NCI-H446 treated with DMSO at 0.1 percent for 48 hours (cell line): Measurements from ENCODE around the gene DTL.

ENCODE experiments used
- DNase-seq: peaks from one replicate; lab custom pipeline; 2025; lab: John Stamatoyannopoulos, UW

The DTL gene

DNA sequence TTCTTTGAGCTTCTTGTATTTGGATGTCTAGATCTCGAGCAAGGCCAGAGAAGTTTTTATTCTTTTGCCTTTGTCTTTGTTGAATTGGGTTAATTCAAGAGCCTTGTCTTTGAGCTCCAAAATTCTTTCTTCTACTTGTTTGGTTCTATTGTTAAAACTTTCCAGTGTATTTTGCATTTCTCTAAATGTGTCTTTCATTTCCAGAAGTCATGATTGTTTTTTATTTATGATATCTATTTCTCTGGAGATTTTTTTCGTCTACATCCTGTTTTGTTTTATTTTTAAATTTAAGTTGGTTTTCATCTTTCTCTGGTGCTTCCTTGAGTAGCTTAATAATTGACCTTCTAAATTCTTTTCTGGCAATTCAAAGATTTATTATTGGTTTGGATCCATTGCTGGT is 61.8 kb downstream of the DTL start:
- no peak for DNase-seq

DNA sequence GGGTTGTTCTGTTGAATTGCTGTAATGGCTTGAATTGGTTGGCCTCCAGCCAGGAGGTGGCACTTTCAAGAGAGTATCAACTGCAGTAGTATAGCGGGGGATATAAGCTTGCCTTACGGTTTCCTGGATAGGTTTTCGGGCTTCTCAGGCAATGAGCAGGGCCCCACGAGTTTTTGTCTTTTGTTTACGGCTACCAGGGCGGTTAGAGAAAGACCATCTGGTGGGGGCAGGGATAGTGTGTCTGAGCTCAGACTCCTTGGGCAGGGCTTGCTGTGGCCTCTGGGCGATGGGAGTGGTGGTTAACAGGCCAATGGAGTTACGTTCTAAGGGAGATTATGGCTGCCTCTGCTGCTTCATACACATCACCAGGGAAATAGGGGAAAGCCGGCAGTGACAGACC is 62.8 kb downstream of the DTL start:
- no peak for DNase-seq

DNA sequence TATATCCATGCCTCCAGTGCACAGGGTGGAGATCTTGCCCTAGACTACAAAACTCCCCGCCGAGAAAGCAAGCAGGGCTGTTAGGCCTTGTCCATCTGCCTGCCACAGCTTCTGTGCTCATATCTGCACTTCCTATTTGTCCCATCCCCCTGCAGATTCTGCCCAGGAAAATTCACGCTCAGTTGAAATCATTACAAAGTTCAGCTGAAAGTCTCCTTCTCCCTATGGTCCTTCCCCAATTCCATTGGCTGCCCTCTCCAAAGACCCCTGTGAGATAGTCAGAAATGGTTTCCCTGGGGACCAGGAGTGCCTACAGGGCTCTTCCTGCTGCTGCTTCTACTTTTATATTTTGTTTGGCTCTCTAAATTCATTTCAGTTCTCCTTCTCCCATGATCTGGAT is 63.2 kb downstream of the DTL start:
- no peak for DNase-seq

DNA sequence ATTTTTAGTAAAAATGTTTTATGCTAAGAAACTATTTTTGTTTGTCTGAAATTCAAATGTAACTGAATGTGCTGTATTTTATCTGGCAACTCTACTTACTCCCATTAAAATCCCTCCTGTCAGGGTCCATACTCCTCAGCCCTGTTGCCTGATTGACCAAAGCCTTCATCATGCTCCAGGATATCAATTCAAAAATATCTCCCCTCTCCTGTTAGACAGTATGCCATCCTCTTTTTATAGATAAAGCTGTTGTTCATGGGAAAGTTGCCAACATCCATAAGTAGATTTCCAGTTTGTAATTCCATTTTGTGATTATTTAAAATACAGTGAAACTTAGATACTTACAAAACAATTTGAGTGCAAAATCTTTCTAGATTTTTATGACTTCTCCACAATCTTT is 65.7 kb downstream of the DTL start:
- no peak for DNase-seq

DNA sequence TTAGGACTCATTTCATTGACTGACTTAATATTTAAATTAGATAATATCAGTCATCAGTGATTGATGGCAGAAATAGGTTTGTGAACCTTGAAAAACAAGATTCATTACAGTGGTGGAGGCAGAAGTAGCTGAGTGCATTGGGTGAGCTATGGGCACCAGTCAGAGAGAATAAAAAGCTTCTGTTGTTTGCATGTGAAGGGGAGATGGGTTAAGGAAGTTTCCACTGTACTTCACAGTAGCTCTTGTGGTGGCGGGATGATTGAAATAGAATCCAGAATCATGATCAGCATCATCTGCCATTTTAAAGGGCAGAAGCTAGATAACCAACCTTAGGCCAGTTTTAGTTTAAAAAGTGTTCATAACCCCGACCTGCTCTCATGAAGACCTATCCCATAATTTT is 66.2 kb downstream of the DTL start:
- no peak for DNase-seq

DNA sequence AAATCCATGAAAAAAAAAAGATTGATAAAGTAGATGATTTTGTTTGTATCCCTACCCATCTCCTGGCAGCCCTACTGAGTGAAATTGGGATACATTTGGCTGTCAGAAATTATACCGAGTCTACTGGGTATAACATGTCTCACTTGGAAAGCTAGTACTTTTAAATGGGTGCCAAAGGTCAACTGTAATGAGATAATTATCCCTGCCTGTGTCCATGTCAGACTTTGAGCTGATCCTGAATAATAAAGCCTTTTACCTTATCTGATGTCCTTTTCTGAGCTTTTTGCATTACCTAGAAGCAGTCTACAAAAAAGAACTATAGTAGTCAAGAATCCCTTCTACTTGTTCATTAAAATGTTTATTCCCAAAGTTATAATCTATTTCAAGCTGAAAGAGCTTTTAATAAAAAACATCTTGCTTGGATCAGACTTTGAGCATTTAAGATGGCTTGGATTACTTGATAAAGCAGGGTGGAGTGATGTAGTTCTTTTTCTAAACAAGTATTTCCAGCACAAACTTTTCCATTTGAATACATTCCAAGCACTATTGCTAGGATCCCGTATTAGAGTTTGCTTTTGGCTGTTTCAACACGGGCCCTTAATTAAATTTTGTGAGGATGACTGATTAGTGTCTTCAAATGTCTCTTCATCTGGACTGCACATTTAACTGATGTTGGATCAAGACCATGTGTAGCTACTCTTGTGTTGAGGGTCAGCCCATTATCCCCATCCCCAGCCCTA is 69.2 kb downstream of the DTL start:
- DNase-seq, result peak; percentile 63

DNA sequence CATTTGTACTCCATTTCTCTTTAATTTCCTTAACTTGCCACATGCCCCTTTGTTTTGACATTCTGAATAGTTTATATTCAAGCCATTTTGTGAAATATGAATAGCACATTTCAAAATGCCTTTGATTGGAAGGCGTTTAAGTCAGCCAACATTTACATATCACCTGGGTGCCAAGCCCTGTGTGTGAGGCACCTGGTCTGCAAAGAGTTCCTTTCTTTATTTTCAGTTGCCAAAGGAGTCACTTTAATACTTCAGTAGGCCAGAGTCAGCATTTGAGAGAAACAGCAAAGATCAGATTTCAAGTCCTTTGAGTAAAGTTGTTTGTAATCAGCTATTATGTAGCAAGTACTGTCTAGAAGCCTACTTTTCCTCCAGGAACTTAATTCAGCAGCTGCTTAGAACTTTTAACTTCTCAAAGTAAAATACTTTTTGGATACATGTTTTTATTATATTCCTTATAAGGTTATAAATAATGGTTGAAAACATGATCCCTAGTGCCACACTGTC is 70.8 kb downstream of the DTL start:
- DNase-seq, result no peak

DNA sequence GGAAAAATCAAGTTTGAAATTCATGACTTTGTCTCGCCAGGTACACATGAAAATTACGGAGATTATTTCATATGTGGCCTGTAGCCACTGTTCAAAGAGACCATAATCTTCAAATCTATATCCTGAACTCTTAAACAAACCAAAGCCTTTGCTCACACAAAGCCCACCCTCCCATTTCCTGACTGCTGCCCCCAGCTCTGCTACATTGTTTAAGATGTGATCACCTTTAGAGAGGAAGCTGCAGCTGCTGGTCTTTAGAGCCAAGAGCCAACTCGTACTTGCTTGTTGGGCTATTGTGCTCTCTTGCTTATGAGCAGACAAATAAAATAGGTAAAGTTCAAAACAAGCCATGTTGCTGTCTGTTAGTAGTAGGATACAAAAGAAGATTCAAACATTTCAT is 71.9 kb downstream of the DTL start:
- no peak for DNase-seq

DNA sequence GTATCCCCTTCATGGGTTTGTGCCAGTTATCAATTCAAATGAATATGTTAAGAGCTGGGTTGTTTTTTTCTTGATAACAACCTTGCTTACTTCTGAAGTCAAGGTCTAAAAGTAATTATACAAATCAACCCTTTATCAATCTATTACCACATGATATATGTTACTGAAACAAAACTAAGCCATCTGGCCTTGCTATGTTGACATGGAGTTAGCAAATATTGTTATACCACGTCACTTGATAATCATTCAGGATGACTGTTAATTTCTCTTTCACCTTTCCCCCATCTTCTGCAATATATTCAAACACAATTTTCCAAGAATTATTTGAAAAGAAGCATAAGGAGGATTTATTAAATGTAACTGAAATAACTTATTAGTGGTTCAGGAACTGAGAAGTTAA is 72.6 kb downstream of the DTL start:
- DNase-seq, result no peak

DNA sequence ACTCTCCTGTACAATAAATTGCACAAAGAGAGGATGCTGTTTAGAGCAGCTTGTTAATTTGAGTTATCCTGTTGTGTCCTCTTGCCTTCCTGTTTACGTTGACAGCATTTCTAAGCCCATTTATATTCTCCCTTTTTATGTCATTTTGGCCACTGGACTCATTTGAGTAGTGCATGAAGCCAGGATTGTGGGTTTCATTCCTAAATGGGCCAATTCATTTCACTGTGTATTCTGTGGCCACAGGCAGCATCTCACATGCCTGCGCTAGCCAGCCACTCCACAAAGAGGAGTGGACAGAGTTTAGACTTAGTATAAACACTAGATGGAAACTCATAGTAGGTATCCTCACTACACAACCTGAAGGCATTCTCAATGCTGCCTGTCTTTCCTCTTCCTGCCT is 73.4 kb downstream of the DTL start:
- no peak for DNase-seq

DNA sequence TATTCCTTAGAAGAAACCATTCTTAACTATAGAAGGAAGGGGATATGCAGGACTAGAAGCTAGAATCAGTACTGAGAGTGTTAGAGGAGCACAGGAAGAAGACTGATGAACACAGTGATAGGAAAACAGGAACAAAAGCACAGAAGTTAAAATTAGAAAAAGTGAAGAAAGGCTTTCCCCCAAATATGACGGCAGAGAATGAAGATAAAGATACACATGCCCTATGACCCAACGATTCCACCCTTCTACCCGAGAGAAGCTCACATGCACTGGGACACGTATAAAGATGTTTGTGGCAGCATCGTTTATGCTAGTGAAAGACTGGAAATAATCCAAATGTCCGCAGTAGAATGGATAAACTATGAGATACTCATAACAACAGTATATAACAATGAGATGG is 74.2 kb downstream of the DTL start:
- no peak for DNase-seq

DNA sequence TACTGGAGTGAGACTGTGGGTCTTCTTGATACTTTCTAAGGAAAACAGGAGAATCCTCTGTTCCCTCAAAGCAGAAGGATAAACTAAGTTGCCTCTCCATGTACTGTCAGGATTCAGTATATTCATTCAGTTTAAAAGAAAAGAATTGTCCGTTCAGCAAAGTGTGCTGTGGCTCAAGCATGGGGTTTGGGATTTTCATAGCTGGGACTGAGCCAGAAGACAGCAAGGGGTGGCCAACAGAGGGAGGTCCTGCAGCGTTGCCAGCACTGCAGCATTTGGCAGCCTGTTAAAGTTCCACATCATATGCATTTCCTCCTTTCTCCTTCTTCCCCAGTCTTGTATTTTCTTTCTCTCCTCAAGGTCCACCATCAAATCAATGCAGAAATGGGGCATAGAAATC is 75.1 kb downstream of the DTL start:
- DNase-seq, result peak; percentile 63

DNA sequence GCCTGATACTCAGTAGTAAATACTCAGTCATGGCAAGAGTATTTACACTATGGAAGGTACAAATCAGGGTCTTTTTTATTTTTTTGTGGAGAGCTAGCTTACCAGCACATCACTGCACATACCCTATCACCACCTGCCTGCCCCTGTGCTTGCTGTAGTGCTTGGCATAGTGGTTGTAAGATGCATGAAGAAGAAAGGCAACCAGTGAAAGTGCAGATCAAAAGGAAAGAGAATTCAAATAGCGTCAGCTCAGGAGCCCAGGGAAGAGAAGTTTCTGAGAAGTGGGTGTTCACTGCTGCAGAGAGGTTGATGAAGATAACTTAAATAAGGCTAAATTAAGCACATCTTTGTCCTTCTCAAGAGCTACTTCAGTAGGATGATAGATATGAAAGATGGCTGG is 76.0 kb downstream of the DTL start:
- no peak for DNase-seq

DNA sequence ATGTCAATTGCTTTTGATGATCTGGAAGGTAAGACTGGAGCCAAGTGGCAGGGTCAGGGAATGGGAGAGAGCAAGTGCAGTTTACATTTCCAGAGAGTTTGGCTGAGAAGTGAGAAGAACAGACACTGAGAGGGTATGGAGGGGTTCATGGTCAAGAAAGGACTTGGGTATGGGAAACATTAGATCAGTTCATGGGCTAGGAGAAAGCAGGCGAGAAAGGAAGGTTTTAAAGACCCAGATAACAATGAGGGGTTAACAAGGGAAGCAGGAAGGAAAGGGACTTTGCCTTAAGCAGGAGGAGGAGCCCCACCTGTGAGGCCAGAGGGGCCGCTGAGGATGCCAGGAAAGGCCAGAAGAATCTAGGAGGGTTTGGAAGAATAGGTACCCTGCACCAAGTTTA is 78.2 kb downstream of the DTL start:
- DNase-seq, result no peak

DNA sequence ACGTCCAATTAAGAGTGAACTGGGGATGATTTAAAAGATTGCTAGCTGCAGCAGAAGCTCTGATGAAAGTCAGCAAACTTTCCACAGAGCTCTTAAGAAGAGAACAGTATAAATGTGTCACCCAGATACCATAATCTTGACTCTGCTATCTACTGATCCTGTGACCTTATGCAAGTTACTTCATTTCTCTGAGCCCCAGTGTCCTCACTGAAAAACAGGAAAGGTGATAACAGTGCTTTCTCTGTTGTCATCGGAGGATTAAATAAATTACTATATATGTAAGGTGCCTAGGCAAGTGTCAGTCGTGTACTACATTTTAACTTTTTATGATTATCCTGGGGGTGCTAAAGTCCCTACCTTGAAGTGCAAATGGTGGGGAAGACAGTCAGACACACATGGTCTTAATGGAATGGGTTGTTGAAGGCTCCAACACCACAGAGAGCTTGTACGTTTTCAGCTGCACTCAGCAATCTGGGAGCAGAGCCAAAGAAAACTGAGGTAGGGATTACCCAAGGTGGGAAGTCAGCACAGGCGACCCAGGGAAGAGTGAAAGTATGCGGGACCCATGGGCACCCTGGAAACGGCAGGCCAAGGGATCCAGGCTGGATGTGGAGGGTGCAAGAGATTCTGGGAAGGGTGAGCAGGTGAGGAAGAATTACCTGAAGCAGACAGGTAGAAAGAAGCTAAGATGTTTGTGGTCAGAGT is 82.8 kb downstream of the DTL start:
- DNase-seq, result no peak

DNA sequence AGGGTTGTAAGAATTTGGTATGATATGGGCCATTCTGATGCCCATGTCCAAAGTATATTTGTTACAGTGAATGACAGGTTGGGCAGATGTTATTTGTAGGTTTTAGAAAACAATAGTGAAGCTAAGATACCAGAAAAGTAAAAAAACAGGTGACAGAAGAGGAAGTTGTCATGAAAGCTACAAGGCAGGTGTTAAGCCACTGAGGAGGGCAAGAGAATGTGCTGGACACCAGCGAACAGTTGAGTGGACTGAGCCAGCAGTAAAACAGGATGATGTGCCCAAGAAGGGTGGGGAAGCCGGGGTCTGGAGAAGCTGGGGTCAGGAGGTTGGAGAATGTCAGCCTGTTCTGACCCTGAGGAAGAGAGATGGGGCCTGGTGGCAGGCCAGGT is 83.3 kb downstream of the DTL start:
- no peak for DNase-seq

DNA sequence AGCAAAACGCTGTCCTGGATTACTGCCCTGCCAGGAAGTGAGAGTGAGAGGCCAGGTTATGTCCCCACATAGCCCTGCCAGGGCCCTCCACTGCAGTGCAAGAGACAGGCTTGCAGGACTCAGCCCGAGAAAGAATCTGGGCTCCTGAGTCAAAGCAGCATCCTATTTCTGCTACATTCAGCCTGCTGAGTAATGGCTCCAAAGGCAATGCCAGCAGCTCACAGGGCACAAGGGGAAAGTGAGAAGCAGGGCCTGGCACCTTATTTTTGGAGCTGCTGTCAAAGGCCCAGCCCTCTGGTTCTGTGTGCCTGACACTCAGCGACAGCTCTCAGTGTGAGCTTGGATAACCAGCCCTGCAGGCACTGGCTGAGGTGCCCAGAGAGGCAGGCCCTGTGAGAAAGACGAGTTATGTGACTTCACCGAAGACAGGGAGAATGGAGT is 83.9 kb downstream of the DTL start:
- DNase-seq, result no peak

DNA sequence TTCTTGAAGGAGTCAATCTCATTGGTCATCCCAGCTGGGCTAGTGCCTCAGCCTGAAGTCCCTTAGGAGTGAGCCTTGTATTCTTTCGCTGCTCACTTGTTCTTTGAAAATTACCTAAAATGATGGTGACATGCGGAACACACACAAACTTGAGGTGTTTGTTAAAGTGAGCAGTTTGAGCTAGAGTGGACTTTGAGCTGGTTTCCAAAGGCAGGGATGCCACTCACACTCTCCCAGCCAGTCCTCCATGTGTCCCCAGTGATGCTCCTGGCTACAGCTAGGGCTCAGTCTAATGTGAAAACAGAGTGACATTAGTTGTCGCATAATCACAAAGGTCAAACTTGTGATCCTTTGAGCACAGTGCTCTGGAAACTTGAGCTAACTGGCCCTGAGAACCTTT is 84.3 kb downstream of the DTL start:
- no peak for DNase-seq

DNA sequence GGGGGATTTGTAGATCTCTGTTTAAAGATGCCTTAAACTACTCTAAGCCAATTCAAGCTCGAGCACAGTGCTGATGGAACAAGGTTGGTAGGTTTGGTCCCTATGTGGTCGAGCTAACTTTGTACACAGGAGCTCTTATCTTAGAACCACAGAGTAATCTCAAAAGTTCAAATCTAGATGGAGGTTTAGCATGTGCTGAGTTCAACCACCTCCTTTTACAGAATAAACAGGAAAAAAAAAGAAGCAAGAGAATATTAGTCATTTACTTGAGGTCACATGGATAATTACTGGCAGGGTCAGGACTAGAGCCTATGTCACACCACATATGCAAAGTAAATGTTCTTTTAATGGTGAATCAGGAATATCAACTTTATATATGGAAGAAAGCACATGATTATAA is 86.2 kb downstream of the DTL start:
- DNase-seq, result no peak

DNA sequence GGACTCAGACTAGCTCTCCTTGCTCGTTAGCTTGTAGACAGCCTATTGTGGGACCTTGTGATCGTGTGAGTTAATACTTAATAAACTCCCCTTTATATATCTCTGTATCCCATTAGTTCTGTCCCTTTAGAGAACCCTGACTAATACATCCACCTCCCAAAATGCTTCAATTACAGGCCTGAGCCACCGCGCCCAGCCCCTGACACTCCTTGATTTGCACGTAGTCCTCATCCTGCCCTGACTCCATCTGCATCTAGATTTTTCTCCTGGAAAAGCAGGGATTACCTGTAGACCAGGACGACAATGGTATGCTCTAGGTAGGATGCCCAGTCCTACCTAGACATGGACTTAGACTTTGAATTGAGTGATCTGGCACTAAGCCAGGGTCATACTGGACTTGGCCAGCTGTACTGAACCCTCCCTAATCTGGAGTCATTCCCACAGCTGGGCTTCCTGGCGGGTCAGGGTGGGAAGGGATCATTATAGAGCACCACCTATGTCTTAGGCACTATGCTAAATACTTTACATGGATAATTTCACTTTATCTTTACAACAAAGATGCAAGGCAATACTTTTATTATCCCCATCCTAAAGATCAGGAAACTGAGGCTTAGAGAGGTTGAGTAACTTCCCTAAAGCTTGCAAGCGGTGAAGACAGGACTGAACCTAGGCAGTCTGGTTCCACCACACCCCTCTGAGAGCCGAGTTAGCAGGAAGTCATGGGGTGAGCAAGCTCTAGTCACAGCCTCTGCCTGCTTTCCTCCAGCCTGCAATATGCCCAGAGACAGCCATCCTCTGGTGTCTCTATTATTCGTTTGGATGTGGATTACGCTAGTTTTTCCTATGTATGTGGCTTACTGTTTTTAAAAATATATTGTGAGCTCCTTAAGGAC is 89.4 kb downstream of the DTL start:
- no peak for DNase-seq

DNA sequence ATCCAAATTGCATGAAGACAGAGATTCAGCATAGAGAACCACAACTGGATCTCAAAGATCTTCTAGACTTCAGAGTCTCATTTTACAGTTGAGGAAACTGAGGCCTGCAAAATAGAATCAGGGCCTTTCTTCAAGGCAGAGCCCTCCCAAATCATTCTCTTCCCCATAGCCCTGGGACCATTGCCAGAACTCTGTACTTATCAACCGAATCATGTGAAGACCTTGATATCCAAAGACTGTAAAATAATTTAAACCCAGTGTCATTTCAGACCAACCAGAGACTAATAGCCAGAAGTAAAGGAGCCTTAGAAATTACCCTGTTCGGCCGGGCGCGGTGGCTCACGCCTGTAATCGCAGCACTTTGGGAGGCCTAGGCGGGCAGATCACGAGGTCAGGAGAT is 90.1 kb downstream of the DTL start:
- no peak for DNase-seq

DNA sequence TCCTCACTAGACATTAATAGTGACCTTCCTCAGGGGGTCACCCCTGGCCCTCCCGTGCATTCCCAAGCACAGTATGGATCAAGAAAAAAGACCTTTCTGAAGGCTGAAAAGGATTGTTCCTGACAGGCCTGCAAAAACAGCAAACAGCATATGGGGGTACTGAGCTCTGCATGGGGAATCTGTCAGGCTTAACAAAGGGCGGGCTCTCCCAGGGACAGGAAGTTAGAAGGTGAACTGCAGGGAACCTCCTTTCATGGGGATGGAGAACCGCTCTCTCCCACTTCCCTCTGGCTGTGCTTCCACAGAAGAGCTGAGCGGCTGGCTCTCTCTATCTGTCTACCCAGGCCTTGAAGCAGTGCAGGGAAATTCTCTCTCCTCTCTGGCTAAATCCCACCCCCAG is 91.7 kb downstream of the DTL start:
- DNase-seq, result no peak

DNA sequence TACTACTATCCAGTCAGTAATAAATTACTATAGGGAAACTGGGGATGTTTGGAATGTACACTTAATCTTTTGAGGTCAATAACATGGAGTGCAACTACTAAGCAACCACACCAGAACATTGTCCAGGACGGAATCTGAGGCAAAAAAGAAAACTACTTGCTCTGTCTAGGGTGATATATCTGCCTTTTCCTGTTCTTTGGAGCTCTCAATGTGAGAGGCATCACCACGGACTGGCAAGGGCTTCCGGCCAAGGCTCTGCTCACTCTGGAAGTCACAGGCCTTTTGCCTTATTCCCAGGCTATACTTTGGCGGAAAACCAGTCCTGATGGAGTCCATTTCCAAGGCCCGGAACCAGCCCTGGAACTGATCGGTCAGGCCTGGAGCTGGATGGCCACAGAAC is 94.2 kb downstream of the DTL start:
- DNase-seq, result no peak
